Adrenal gland (tissue), 12 donors: ENCODE data around the gene ATP5PB. TPM values are rescaled to one million over a fixed set of nuclear protein-coding genes. Genes with fewer than 3 reads are reported as not detected.

Source experiments
- DNase-seq, 7 donors: peaks; one replicate each; pipeline ENCODE4 v3.0.0-alpha.2; 2019 to 2020
- H3K27ac ChIP-seq, 5 donors: fragments of 200-600 bp; sonication (generic) in 4 of 5; 1 replicate in 3 of 5; 2 replicates in 2 of 5; pipeline versions ENCODE4 v1.5.1 to v1.8.0; 2016 to 2020; ENCODE audit warnings: mild to moderate bottlenecking in 1 of 5
- H3K27me3 ChIP-seq: fragments of 200-600 bp; 2 replicates; pipeline ENCODE4 v1.8.0; 2021
- H3K36me3 ChIP-seq, 2 donors: fragments of 200-600 bp; replicated peaks in 1 of 2; 1 replicate in 1 of 2; 2 replicates in 1 of 2; pipeline versions ENCODE4 v1.5.1 to v1.8.0; 2018 to 2022
- H3K4me1 ChIP-seq, 2 donors: fragments of 200-600 bp; replicated peaks in 1 of 2; 1 replicate in 1 of 2; 2 replicates in 1 of 2; pipeline versions ENCODE4 v1.5.1 to v1.8.0; 2018 to 2021
- H3K4me3 ChIP-seq, 4 donors: fragments of 200-600 bp; sonication (generic) in 3 of 4; one replicate each; pipeline ENCODE4 v1.5.1; 2016 to 2018
- H3K9me3 ChIP-seq, 3 donors: fragments of 200-600 bp; sonication (generic) in 1 of 3; replicated peaks in 1 of 3; 1 replicate in 2 of 3; 2 replicates in 1 of 3; pipeline versions ENCODE4 v1.5.1 to v1.8.0; 2016 to 2021
- POLR2A ChIP-seq, 2 donors: fragments of 450-650 bp; IDR thresholded peaks; one replicate each; pipeline ENCODE4 v1.6.1; 2017; ENCODE audit warnings: antibody characterized with exemption in 2 of 2, mild to moderate bottlenecking in 2 of 2, moderate library complexity in 1 of 2
- WGBS, 4 donors: extraction: QIAGEN DNeasy Blood & Tissue Kit in 2 of 4; methylation state at CpG; one replicate each; pipeline versions ENCODE4 v1.1.5 to v1.1.7; 2013 to 2017; 5-methylcytosine and 5-hydroxymethylcytosine counted together
- intact Hi-C, 2 donors: fragments of 100-400 bp; cut with DNase I; formaldehyde crosslinking; loops; one replicate each; pipeline versions ENCODE4 v1.14.1 to v1.15.0; 2022 to 2023
- polyA plus RNA-seq, 3 donors: library from polyadenylated mRNA; stranded (reverse); fragments of 200-250 nt in 2 of 3; fragments of 350-450 nt in 1 of 3; fragmentation: Illumina TruSeq in 1 of 3; extraction: RNeasy Lipid Tissue Mini Kit (QIAGEN cat#74804) in 1 of 3; gene quantifications; one replicate each; pipeline ENCODE4 v1.2.3, GENCODE V29; 2013 to 2014
- total RNA-seq, 9 donors: library from RNA; depleted of rRNA in 4 of 9; stranded (reverse); fragments of >200 nt in 4 of 9; fragments of 120-200 nt in 1 of 9; fragmentation: NEBNext Ultra II Directional in 1 of 9; extraction: Animal tissue kit (Norgen Biotek cat#: 25700) in 1 of 9; gene quantifications; one replicate each; pipeline versions ENCODE4 v1.1.0 to v1.2.4, GENCODE V29; 2013 to 2023
- TF ChIP-seq, protein P1 (sequence below), 6 experiments: fragments of 450-650 bp in 4 of 6; fragments of 200-600 bp in 2 of 6; sonication (generic) in 1 of 6; IDR thresholded peaks; 1 replicate in 5 of 6; 2 replicates in 1 of 6; pipeline versions ENCODE4 v1.5.1 to v1.8.0; 2016 to 2021; ENCODE audit warnings: antibody characterized with exemption in 6 of 6, mild to moderate bottlenecking in 2 of 6, moderate library complexity in 1 of 6
- donor health status: healthy with polysubstance abuse.
- donor health status: Bipolar disorder and iron deficiency.
- donor health status: DM: yes; HTN: yes; CAD: no.
- donor health status: DM: no; HTN: no; CAD: no.
- donor health status: DM: no; HTN: no; CAD: no.
- donor health status: DM: yes; HTN: yes; CAD: no.

The ATP5PB gene
- total and polyA plus RNA-seq, 12 donors, result 103 to 834 (median 245) TPM

- H3K9me3 ChIP-seq, result no peaks in the 10 kb centered on the region
- DNase-seq, result no peak
- TF ChIP-seq, protein P1, sequence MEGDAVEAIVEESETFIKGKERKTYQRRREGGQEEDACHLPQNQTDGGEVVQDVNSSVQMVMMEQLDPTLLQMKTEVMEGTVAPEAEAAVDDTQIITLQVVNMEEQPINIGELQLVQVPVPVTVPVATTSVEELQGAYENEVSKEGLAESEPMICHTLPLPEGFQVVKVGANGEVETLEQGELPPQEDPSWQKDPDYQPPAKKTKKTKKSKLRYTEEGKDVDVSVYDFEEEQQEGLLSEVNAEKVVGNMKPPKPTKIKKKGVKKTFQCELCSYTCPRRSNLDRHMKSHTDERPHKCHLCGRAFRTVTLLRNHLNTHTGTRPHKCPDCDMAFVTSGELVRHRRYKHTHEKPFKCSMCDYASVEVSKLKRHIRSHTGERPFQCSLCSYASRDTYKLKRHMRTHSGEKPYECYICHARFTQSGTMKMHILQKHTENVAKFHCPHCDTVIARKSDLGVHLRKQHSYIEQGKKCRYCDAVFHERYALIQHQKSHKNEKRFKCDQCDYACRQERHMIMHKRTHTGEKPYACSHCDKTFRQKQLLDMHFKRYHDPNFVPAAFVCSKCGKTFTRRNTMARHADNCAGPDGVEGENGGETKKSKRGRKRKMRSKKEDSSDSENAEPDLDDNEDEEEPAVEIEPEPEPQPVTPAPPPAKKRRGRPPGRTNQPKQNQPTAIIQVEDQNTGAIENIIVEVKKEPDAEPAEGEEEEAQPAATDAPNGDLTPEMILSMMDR (IDR thresholded peaks at IDR 0.05), result no peak
- no peak for TF ChIP-seq POLR2A (IDR thresholded peaks at IDR 0.05)
- no peaks in the 10 kb centered on the region for H3K27me3 ChIP-seq
- peak overlapping the region in 1 of 4 donors; percentile 29 for H3K4me3 ChIP-seq
- peak overlapping the region in 2 of 5 donors; percentile 8 to 47 for H3K27ac ChIP-seq
- intact Hi-C loops, result loop anchor here in 1 of 2 donors (10.0 kb wide), 1 partner anchor 253 kb away; the partner anchor contains the start of gene DDX20
- 61 to 78% (median 64%) methylated on average over 7 of the region's 7 CpGs for WGBS, 4 donors
- peaks cover 0 to 6% of the 10 kb centered on the region in 2 donors for H3K4me1 ChIP-seq
- H3K36me3 ChIP-seq, result no peaks in the 10 kb centered on the region
These were observed 52.4 kb downstream of the ATP5PB start for GRCh38 chr1:111501645-111502044.

DNA sequence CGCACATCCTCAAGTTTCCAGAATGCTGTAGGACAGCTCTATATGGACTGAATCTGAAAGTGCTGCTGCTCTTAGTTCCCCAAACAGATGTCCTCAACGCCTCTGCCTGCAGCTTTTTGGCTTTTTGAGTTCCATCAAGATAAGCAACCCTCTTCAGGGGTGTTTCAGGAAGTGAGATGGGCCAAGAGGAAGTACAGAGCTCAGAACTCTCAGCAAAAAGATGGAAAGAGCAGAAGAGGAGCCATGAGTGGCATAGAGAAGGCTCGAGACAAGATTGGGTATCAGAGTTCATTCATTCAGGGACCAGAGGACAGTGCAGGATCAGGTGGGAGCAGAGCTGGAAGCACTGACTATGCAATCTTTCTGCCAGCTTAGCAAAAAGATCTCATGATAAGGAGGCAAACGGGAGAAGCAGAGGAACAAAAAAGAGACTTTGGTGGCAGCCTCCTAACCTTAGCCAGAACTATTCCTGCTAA is 54.4 kb downstream of the ATP5PB start, which contains the start of the genes ADORA3 and TMIGD3:
ADORA3 (minus strand) TSS at position 49 of the 476 bp plus-strand sequence. CDS start 279 bp downstream, outside the sequence.
TMIGD3 (minus strand) TSS at position 49 of the 476 bp plus-strand sequence. CDS start 279 bp downstream, outside the sequence.
- Histone ChIP-seq H3K4me1 (peaks cover 15 to 23% of the 10 kb centered on the region in 2 donors), H3K27me3 (no peaks in the 10 kb centered on the region), H3K9me3 (no peaks in the 10 kb centered on the region), H3K4me3 (peak within 1 kb of the TSS in 1 of 4 donors; percentile 38), H3K36me3 (no peaks in the 10 kb centered on the region), H3K27ac (peak within 1 kb of the TSS in 3 of 5 donors; percentile 24 to 65 (median 65))
- TF ChIP-seq POLR2A (IDR thresholded peaks at IDR 0.05), result peak in 1 of 2 donors; percentile 42
- TF ChIP-seq, protein P1 (IDR thresholded peaks at IDR 0.05), result no peak
- peak in 3 of 7 donors; percentile 32 to 43 (median 43) for DNase-seq
- 55 to 74% (median 64%) methylated on average over 4 of the region's 4 CpGs for WGBS, 4 donors
- intact Hi-C loops, result loop anchor here in 1 of 2 donors (10.0 kb wide), 1 partner anchor 251 kb away; the partner anchor contains the start of gene DDX20

DNA sequence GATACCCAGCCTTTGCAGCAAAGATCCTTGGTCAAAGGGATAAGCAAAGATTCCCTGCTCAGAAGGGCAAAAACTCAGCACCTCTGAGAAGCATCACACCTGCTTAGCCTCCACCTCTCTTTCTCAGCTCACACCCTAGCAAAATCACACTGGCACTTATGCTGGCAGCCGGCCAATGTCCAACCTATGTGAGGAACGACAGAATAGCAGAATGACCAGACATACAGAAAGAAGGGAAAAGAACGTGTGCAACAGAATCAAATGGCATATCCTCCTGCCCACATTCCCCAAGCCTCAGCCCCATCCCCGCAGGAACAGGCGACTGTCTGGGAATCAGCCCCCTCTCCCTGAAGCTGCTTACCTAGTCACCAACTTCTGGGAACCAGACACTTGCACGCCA is 54.8 kb downstream of the ATP5PB start:
- TF ChIP-seq POLR2A (IDR thresholded peaks at IDR 0.05), result no peak
- peak overlapping the region in 2 of 5 donors; percentile 65 for H3K27ac ChIP-seq
- intact Hi-C loops, result loop anchor here in 1 of 2 donors (10.0 kb wide), 1 partner anchor 251 kb away; the partner anchor contains the start of gene DDX20
- DNase-seq, result no peak
- H3K9me3 ChIP-seq, result no peaks in the 10 kb centered on the region
- peaks cover 20 to 27% of the 10 kb centered on the region in 2 donors for H3K4me1 ChIP-seq
- no peaks in the 10 kb centered on the region for H3K27me3 ChIP-seq
- H3K4me3 ChIP-seq, result no peak overlapping the region
- H3K36me3 ChIP-seq, result no peaks in the 10 kb centered on the region
- WGBS, 4 donors, result 64 to 75% (median 71%) methylated on average over 5 to 6 of the region's 6 CpGs

GRCh38 chr1:111505641-111506119 is 56.4 kb downstream of the ATP5PB start:
- 76 to 82% (median 78%) methylated on average over 3 to 6 of the region's 6 CpGs for WGBS, 4 donors

More at GRCh38 chr1:111505641-111506119, 56.4 kb downstream of the ATP5PB start:
- H3K4me1 ChIP-seq, result peaks cover 29 to 42% of the 10 kb centered on the region in 2 donors
- no peak for TF ChIP-seq POLR2A (IDR thresholded peaks at IDR 0.05)
- TF ChIP-seq, protein P1 (IDR thresholded peaks at IDR 0.05), result no peak
- no peaks in the 10 kb centered on the region for H3K9me3 ChIP-seq
- H3K36me3 ChIP-seq, result no peaks in the 10 kb centered on the region
- intact Hi-C loops, result loop anchor here (5.0 to 10.0 kb wide), 2 partner anchors 152 to 249 kb away; partner anchors contain the start of gene DDX20 (in 1 of the 2)
- no peaks in the 10 kb centered on the region for H3K27me3 ChIP-seq
- peak overlapping the region in 2 of 5 donors; percentile 65 to 82 for H3K27ac ChIP-seq
- H3K4me3 ChIP-seq, result no peak overlapping the region
- peak in 4 of 7 donors; percentile 32 to 62 (median 44) for DNase-seq
